HG03095 (cell line): ENCODE data around the gene INAFM1.
"Not testable (repeated sequence)": the region's sequence is repeated elsewhere in the genome, so short reads cannot be mapped to it uniquely, and the experiment has no call there.

Source experiments
- ATAC-seq: cut with Tn5 transposase; IDR thresholded peaks from one replicate; pipeline ENCODE4 v1.9.1; 2021; ENCODE audit warnings: moderate library complexity; ENCODE audit not compliant: unreplicated experiment

The INAFM1 gene

DNA sequence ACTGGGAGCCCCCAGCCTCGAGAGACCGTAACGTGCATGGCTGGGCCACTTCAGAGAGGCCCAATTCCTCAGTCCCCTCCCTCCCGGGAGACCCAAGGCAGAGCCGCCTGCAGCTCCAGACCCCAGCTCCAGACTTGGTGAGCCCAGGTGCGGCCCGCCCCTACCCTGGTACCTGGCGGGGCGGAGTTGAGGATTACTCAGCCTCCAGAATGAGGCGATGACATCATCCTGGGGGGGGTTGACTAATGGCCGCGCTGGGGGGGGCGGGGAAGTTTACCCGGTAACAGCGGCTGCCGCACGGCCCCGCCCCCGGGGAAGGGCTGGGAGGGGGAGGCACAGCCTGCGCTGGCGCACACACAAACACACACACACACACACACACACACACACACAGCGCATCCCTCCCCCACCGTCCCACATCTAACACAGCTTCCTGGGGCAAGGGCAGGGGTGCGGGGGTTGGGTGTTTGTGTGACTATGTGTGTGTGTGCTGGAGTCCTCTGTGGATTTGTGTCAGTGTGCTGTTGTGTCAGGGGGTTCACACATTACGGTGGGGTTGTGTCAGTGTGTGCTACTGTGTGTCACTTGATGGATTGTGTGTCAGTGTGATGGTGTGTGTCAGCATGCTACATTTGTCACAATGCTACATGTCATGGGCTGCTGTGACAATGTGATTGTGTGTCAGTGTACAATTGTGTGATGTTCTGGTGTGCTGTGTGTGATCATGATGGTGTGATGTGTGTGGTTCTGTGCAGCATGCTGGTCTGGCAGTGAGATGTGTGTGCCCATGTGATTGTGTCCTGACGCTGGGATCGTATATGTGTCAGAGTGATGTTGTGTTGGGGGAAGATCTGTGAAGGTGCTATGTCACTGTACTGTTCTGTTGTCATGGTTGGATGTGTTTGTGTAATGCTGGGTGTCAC is 33.4 kb upstream of the INAFM1 start:
- no peak for ATAC-seq

DNA sequence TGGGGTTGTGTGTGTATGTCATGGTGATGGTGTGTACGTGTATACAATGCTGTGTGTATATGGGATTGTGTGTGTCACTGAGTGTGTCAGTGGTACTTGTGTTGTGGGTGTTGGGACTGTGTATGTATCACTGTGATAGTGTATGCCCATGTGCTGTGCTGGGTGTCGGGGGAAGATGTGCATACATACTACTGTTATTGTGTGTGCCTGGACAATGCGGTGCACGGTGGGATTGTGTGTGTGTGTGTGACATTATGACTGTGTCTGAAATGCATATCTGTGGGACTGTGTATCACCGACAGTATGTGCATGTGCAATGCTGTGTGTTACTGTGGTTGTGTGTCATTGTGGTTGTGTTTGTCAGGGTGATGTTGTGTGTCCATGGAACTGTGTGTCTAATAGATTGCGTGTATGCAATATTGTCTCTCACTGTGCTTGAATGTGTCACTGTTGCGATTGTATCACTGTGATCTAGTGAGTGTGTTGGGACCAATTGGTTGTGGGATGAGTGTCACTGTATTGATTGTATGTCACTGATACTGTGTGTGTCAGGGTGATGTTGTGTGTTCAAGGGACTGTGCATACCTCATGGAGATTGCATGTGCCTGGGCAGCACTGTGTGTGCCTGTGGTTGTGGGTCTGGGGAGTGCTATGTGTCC is 32.6 kb upstream of the INAFM1 start:
- no peak for ATAC-seq

DNA sequence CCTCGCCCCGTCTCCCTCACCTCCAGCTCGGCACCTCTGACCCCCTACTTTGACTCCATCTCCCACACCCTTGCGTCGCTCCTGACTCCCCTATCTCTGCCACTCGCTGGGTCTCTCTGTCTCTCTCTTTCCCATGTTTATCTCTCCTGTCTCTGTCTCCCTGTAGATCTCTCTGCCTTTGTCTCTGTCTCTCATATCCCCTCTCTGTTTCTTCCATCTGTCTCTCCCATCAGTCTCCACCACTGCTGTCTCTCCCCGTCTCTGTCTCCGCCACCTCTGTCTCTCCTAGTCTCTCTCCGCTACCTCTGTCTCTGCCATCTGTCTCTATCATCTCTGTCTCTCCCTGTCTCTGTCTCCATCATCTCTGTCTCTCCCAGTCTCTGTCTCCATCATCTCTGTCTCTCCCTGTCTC is 31.3 kb upstream of the INAFM1 start:
- ATAC-seq = no peak

DNA sequence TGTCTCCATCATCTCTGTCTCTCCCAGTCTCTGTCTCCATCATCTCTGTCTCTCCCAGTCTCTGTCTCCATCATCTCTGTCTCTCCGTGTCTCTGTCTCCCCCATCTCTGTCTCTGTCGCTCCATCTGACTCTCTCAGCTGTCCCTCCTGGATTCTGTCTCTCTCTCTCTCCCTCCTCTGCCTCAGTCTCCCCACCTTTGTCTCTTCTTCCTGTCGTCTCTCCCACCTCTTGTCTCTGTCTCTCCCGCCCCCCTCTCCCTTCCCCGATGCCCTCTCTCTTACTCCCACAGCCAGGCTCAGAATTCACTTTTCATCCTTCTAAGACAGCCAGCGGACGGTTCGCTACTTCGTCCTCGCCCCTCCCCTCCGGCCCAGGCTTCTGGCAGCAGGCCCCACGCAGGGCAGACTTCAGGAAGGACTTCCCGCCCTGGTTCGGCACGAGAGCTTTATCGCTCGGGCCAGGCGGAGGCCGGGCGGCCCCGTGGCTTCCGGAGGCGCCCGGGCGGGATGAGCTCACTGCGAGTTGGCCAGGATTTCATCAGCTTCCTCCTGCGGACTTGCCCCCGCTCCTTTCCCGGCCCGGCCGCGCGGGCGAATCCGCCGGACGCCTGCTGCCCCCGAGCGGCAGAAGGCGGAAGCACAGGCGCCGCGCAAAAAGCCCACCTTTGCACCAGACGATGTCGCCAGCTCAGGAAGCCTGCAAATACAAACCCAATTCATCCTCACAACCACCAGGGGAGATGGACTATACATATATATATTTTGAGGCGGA is 30.7 kb upstream of the INAFM1 start:
- peak; percentile 53 for ATAC-seq

DNA sequence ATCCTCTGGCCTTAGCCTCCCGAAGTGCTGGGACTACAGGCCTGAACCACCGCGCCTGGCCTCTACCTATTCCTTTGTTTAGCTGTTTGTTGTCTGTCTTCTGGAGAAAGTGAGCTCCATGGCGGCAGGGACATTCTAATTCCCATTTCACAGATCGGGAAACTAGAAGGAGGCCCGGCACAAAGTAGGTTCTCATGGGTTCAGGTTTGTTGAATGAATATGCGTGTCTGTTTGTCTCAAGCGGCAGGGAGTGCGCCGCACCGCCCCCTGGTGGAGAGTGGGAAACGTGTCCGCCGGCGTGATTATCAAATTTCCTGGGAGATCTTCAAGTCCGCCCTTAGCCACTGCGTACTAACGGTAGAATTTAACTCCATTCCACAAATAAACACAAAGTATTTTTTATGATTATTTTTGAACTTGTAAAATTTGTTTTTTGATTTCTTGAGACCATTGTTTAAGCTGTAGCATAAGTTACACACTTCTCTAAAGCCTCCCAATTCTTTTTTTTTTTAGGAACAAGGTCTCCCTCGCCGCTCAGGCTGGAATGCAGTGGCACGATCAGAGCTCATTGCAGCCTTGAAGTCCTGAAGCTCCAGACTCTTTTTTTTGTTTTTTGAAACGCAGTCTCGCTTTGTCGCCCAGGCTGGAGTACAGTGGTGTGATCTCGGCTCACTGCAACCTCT is 27.2 kb upstream of the INAFM1 start:
- no peak for ATAC-seq

DNA sequence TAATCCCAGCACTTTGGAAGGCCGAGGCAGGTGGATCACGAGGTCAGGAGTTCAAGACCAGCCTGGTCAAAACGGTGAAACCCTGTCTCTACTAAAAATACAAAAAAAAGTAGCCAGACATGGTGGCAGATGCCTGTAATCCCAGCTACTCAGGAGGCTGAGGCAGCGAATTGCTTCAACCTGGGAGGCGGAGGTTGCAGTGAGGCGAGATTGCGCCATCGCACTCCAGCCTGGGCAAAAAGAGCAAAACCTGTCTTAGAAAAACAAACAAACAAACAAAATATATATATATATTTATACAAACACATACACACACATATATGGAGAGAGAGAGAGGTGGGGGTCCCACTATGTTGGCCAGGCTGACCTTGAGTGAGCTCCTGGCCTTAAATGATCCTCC is 21.7 kb upstream of the INAFM1 start:
- ATAC-seq = not testable (repeated sequence)

DNA sequence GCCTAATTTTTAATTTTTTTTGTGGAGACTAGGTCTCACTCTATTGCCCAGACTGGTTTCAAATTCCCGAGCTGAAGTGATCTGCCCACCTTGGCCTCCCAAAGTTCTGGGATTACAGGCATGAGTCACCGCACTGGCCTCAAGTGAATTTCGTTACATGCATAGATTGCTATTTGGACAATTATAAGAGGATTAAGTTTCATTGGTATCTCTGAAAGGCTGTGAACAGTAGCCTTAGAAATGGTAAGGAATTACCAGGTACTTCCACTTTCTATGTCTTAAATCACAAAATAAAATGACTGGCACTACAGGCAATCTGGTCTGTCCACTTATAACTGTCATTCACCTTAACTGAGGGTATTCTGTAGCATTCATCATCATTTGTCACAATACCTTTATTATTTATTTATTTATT is 21.2 kb upstream of the INAFM1 start:
- ATAC-seq = no peak

DNA sequence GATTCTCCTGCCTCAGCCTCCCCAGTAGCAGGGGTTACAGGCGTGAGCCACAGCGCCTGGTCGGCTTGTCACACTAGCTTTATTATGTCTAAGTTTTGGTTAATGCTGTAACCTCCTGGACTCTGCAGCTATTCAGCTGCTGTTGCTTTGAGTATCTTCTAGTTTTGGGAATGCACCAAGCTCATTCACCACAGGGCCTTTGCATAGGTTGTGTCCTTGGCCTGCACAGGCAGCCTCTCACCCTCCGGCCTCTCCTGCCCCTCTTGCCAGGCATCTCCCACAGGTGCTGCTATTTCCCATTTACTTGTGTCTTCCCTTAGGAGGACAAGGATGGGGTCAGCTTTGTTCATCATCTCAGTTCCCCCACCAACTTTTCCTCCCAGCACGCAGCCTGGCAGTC is 20.7 kb upstream of the INAFM1 start:
- ATAC-seq = no peak

DNA sequence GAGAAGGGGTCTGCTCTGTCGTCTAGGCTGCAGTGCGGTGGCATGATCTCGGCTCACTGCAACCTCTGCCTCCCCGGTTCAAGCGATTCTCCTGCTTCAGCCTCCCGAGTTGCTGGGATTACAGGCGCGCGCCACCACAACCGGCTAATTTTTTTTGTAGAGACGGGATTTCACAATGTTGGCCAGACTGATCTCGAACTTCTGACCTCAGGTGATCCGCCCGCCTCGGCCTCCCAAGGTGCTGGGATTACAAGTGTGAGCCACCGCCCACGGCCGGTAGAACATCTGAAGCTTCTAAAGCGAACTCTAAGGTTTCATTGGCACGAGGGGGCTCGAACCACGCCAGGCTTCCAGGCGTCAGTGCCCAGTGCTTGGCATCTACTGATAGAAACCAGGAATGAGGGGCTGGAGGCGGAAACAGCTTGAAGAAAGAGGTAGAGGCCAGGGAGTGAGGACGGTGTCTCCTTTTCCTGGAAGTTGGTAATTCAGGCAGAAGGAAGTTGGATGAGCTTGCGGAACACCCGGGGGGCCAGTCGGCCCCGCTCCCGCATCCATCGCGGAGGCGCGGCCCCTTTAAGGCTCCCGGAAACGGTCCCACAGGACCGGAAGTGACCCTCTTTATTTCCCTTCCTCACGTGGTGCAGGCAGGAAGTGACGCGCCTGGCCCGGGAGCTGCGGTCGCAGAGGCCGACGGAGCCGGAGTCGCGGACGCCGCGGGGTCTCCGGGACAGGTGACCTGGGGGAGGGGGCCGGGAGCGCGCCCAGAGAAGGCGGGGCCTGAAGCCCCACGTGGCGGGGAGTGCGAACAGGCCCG is 18.6 kb upstream of the INAFM1 start, which contains the start of gene CCDC9:
CCDC9 (plus strand) TSS at position 647 of the 814 bp plus-strand sequence. CDS start 1,876 bp downstream, outside the sequence.
- peak; percentile 46 for ATAC-seq

DNA sequence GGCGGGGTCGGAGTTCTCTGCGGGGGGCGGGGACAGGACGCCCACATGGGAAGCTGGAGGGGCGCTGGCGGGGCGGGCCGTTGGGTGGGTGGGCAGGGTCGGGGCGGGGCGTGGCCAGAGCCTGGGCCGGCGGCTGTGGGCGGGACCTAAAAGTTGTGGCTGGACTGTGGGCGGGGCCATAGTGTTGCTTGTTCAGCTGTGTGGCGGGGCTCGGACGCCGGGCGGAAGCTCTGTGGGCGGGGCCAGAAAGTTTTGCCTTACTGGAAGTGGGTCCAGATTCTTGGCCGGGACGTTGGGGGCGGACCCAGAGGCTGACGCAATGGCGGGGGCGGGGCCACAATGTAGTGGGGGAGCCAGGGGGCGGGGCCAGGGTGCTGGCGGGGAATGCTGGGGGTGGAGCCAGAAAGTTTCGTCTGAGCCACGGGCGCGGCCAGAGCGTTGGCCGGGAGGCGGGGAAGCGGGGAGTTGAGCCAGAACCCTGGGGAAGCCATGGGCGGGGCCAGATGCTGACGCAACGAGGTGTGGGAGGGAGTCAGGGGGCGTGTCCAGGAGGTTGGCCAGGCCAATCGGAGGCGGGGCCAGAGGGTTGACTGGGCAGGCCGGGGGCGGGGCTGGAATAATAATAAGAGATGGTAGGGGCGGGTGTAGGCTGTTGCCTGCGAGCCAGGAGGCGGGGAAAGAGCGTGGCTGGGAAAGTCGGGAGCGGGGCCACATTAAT is 17.8 kb upstream of the INAFM1 start:
- ATAC-seq = peak; percentile 65

DNA sequence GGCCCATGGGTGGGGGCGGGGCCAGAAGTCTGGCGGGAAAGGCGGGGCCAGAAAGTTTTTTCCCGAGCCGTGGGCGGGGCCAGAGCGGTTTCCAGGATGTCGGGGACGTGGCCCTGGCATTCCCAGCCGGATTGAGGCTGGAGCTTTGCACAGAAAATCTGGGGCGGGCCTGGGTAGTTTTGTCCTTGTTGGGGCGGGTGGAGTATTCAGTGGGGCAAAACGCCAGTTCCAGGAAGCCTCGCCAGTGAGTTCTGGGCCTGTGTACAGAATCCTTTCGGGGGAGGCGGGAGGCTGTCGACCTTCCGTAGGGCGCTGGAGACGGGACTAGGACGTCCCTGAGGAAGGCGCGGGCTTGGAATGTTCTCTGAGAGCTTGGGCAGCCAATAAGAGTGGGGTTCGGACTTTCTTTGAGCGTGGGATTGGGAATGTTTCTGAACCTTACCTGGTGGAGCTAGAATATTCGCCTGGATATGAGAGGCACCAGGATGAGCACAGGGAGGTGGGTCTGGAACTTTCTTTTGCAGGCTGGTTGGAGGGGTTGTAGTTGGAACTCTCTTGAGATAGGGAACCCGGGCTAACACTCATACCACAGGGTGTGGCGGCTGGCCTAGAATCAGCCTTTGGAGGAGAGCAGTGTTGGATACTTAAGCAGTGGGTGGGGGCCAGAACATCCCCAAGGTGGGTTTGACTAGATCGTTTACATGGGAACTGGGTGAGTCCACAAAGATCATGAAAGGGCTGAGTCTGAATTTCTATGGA is 17.1 kb upstream of the INAFM1 start:
- ATAC-seq = peak; percentile 8

DNA sequence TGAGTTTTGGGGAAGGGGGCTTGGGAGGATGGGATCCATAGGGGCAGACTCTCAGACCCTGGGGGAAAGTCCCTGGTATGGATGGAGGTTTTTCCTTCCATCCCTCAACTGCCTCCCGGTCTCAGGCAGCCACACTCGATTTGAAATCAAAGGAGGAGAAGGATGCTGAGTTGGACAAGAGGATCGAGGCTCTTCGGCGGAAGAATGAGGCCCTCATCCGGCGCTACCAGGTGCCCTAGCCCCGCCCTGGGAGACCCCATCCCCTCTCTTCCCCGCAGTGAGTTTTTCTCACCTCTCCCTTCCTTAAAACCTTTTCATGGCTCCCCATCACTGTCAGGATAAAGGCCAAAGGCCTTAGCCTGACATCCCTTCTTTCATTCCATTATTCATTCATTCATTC is 16.3 kb upstream of the INAFM1 start:
- no peak for ATAC-seq

DNA sequence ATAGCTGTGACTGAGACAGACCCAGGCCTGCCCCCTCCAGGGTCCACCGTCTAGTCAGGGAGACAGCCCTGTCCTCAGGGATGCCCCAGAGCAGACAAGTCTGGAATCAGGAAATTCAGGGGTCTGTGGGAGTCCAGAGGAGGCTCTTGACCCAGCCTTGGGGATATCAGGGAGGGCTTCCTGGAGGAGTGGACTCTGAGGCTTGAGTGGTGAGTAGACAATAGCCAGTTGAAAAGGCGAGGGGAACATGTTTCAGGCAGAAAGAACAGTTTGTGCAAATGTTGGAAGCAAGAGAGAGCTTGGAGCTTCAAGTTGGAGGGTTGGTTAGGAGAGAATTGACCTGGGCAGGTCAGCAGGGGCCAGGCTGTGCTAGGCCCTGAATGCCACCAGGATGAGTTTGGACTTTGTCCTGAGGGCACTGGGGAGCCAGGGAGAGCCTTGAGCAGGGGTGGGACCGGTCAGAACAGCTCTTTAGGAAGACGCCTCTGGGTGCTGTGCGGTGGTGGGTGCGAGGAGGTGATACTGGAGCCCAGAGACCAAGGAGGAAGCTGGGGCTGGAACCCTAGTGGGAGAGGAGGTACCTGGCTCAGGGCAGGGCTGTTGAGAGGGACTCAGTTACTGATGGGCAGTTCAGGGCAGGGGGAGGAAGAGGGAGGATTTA is 15.7 kb upstream of the INAFM1 start:
- no peak for ATAC-seq

DNA sequence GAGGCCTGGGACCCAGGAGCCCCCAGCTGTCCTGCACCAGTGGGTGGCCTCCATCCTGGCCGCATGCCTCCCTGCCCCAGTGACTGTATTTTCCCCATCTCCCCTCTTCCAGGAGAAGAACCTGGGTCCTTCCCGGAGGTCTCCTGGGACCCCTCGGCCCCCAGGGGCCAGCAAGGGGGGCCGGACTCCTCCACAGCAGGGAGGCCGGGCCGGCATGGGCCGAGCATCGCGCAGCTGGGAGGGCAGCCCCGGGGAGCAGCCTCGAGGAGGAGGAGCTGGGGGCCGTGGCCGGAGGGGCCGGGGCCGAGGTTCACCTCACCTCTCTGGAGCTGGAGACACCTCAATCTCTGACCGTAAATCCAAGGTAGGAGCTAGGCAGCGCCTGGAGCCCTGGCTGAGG is 14.2 kb upstream of the INAFM1 start:
- ATAC-seq = no peak

DNA sequence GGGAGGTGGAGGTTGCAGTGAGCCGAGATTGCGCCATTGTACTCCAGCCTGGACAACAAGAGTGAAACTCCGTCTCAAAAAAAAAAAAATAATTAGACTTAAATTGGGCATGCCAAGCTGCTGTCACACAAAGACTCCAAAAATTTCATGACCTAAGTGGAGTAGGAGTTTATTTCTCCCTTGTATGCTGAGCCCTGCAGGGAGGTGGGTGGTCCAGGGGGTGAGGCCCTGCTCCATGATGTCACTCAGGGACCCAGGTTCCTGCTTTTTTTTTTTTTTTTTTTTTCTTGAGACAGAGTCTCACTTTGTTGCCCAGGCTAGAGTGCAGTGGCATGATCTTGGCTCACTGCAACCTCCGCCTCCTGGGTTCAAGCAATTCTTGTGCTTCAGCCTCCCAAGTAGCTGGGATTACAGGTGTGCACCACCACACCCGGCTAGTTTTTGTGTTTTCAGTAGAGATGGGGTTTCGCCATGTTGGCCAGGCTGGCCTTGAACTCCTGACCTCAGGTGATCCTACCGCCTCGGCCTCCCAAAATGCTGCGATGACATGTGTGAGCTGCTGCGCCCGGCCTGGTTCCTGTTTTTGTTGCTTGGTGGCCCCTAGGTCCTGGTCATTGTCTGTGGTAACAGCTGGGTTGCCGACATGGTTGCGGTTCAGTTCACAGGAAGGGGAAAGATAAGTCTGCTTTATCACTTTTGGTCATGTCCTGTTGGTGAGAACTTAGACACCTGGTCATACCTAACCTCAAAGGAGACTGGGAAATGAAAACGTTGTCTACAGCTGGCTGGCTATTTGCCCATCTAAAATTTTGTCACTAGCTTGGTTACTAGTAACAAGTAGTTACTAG is 12.5 kb upstream of the INAFM1 start:
- ATAC-seq = not testable (repeated sequence)

DNA sequence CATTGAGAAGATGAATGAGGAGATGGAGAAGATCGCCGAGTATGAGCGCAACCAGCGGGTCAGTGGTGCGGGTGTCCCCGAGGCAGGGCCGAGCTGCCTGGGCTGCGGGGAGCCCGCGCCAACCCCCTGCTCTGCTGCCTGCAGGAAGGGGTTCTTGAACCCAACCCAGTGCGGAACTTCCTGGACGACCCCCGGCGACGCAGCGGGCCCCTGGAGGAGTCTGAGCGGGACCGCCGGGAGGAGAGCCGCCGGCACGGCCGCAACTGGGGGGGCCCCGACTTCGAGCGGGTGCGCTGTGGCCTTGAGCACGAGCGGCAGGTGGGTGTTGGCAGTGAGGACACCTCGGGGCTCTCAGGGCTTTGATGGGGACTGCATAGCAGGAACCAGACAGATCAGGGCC is 10.1 kb upstream of the INAFM1 start:
- ATAC-seq = no peak

DNA sequence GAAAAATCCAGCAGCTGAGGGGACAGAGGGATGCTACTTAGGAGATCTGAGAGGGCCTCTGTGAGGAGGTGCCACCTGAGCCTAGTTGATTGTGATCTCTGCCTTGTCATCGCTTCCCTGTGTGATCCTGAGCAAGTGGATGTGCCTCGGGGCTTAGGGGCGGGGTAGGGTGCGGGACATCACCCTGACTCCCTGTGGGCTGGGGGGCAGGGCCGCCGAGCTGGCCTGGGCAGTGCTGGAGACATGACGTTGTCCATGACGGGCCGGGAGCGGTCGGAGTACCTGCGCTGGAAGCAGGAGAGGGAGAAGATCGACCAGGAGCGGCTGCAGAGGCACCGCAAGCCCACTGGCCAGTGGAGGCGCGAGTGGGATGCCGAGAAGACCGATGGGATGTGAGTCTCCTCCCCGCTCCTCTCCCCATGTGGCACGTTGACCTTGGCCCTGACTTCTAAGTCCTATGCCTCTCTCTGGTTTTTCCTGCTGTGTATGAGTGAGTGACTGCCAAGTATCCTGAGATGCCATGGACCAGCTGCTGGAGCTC is 8.2 kb upstream of the INAFM1 start:
- no peak for ATAC-seq
